CD4-positive, alpha-beta memory T cell (primary cell): Measurements from ENCODE around the gene MAN1C1. TPM values are rescaled to one million over a fixed set of nuclear protein-coding genes. Genes with fewer than 3 reads are reported as not detected.

Source experiments
- CTCF ChIA-PET: fragments of 350-600 bp; sonication (Branson Sonifier 250); formaldehyde crosslinking; loops from one replicate; lab custom pipeline; 2021; ENCODE audit warnings: inconsistent platforms; ENCODE audit not compliant: partially characterized antibody; lab: Charles Lee
- POLR2A ChIA-PET: fragments of 350-600 bp; sonication (Branson Sonifier 250); formaldehyde crosslinking; loops from one replicate; lab custom pipeline; 2021; ENCODE audit not compliant: partially characterized antibody; lab: Charles Lee
- DNase-seq, 5 donors: peaks; one replicate each; pipeline versions ENCODE4 v3.0.0 to v3.0.0-alpha.2; 2020 to 2022; ENCODE audit warnings: mixed read lengths in 1 of 5
- H3K27ac ChIP-seq: one replicate; pipeline ENCODE4 v1.7.0; 2013; ENCODE audit warnings: low read depth, low read length
- H3K27me3 ChIP-seq: 2 replicates; pipeline ENCODE4 v1.7.0; 2013; ENCODE audit warnings: mild to moderate bottlenecking, low read length, moderate library complexity; ENCODE audit not compliant: insufficient read depth
- H3K36me3 ChIP-seq: 2 replicates; pipeline ENCODE4 v1.7.0; 2013; ENCODE audit warnings: mild to moderate bottlenecking, low read length, moderate library complexity; ENCODE audit not compliant: insufficient read depth
- H3K4me1 ChIP-seq: 2 replicates; pipeline ENCODE4 v1.7.0; 2013; ENCODE audit warnings: mild to moderate bottlenecking, low read length, moderate library complexity; ENCODE audit not compliant: insufficient read depth
- H3K4me3 ChIP-seq, 2 donors: one replicate each; pipeline ENCODE4 v1.7.0; 2013; ENCODE audit warnings: low read length in 2 of 2, mild to moderate bottlenecking in 1 of 2
- H3K9me3 ChIP-seq, 2 donors: one replicate each; pipeline ENCODE4 v1.7.0; 2013; ENCODE audit warnings: low read length in 2 of 2, control low read depth in 1 of 2; ENCODE audit not compliant: control insufficient read depth in 1 of 2
- H3K27ac Mint-ChIP-seq, 7 donors: one replicate each; pipeline ENCODE4 v1.8.0; 2020 to 2021; ENCODE audit warnings: mixed read lengths in 7 of 7, mild to moderate bottlenecking in 6 of 7, inconsistent platforms in 3 of 7, moderate library complexity in 3 of 7
- H3K27me3 Mint-ChIP-seq, 2 donors: one replicate each; pipeline ENCODE4 v1.8.0; 2020 to 2021; ENCODE audit warnings: mixed read lengths in 2 of 2
- H3K36me3 Mint-ChIP-seq, 2 donors: one replicate each; pipeline ENCODE4 v1.8.0; 2020 to 2021; ENCODE audit warnings: mixed read lengths in 2 of 2, inconsistent platforms in 1 of 2, mild to moderate bottlenecking in 1 of 2
- H3K4me1 Mint-ChIP-seq, 4 donors: one replicate each; pipeline ENCODE4 v1.8.0; 2020 to 2021; ENCODE audit warnings: mixed read lengths in 4 of 4, mild to moderate bottlenecking in 1 of 4
- H3K4me3 Mint-ChIP-seq, 8 donors: one replicate each; pipeline ENCODE4 v1.8.0; 2020 to 2021; ENCODE audit warnings: mixed read lengths in 8 of 8, mild to moderate bottlenecking in 7 of 8, moderate library complexity in 6 of 8, inconsistent platforms in 3 of 8
- H3K9me3 Mint-ChIP-seq, 8 donors: one replicate each; pipeline ENCODE4 v1.8.0; 2020 to 2021; ENCODE audit warnings: mixed read lengths in 8 of 8, mild to moderate bottlenecking in 5 of 8, inconsistent platforms in 3 of 8, moderate library complexity in 1 of 8
- intact Hi-C: fragments of 100-400 bp; cut with micrococcal nuclease; formaldehyde crosslinking; loops from one replicate; pipeline ENCODE4 v1.15.1; 2023
- polyA plus RNA-seq, 2 donors: library from polyadenylated mRNA; unstranded; fragments of 300-500 nt; fragmentation: Illumina TruSeq; gene quantifications; one replicate each; pipeline ENCODE4 v1.2.3, GENCODE V29; 2021
- total RNA-seq, 2 experiments: library from RNA; stranded (reverse); gene quantifications; one replicate each; pipeline ENCODE4 v1.2.3, GENCODE V29; 2021

MAN1C1 gene
- total and polyA plus RNA-seq, 4 experiments from 2014 or later = 3.6 to 45.1 (median 26.5) TPM

- H3K9me3 Mint-ChIP-seq = no peaks in the 10 kb centered on the region
- peak overlapping the region in 2 of 8 donors; percentile 0 to 19 for H3K4me3 Mint-ChIP-seq
These were observed 87.2 kb downstream of the MAN1C1 start for GRCh38 chr1:25703671-25704266.

GRCh38 chr1:25704267-25704691, 87.7 kb downstream of the MAN1C1 start:
- Mint-ChIP-seq H3K9me3 (no peaks in the 10 kb centered on the region), H3K4me3 (peak overlapping the region in 3 of 8 donors; percentile 0 to 19 (median 18)), H3K27ac (peak overlapping the region; percentile 13 to 85 (median 73)), H3K36me3 (peaks cover 0 to 6% of the 10 kb centered on the region in 2 donors), H3K27me3 (no peaks in the 10 kb centered on the region), H3K4me1 (peaks cover 32 to 57% (median 41%) of the 10 kb centered on the region in 4 donors)
- Histone ChIP-seq H3K27ac (no peak overlapping the region), H3K4me1 (peaks cover 33% of the 10 kb centered on the region), H3K36me3 (no peaks in the 10 kb centered on the region), H3K27me3 (no peaks in the 10 kb centered on the region), H3K9me3 (no peaks in the 10 kb centered on the region), H3K4me3 (no peak overlapping the region)
- ChIA-PET POLR2A (interaction anchor here (0.8 to 1.9 kb wide), 6 partner anchors 46 to 115 kb away, joined by 3 to 8 read pairs (median 3); partner anchors contain the start of gene MTFR1L), CTCF (interaction anchor here (1.0 to 1.4 kb wide), 4 partner anchors 12 to 183 kb away, joined by 3 to 7 read pairs (median 5); no protein-coding TSS in a partner anchor)
- peak in 4 of 5 donors; percentile 30 to 57 (median 46) for DNase-seq
- intact Hi-C loops = loop anchor here (1.0 kb wide), 1 partner anchor 71 kb away; no protein-coding TSS in a partner anchor

More at GRCh38 chr1:25703671-25704266, 87.2 kb downstream of the MAN1C1 start:
- no peaks in the 10 kb centered on the region for H3K27me3 ChIP-seq
- no peak overlapping the region for H3K4me3 ChIP-seq
- ChIA-PET POLR2A (interaction anchor here (0.9 to 1.9 kb wide), 5 partner anchors 15 to 116 kb away, joined by 3 to 8 read pairs (median 3); partner anchors contain the start of gene MTFR1L), CTCF (interaction anchor here (1.0 to 1.4 kb wide), 2 partner anchors 12 to 183 kb away, joined by 3 to 5 read pairs; no protein-coding TSS in a partner anchor)
- intact Hi-C loops = loop anchor here (1.0 kb wide), 1 partner anchor 72 kb away; no protein-coding TSS in a partner anchor
- H3K9me3 ChIP-seq = no peaks in the 10 kb centered on the region
- H3K4me1 ChIP-seq = peaks cover 33% of the 10 kb centered on the region
- H3K36me3 Mint-ChIP-seq = peaks cover 0 to 6% of the 10 kb centered on the region in 2 donors
- H3K27ac ChIP-seq = no peak overlapping the region
- DNase-seq = no peak
- no peaks in the 10 kb centered on the region for H3K36me3 ChIP-seq
- no peaks in the 10 kb centered on the region for H3K27me3 Mint-ChIP-seq
- peaks cover 32 to 57% (median 41%) of the 10 kb centered on the region in 4 donors for H3K4me1 Mint-ChIP-seq
- peak overlapping the region; percentile 13 to 81 (median 73) for H3K27ac Mint-ChIP-seq

- Histone ChIP-seq H3K27me3 (no peaks in the 10 kb centered on the region), H3K4me1 (peaks cover 35% of the 10 kb centered on the region), H3K36me3 (no peaks in the 10 kb centered on the region), H3K4me3 (no peak overlapping the region), H3K27ac (no peak overlapping the region), H3K9me3 (no peaks in the 10 kb centered on the region)
- DNase-seq = no peak
- Mint-ChIP-seq H3K4me3 (no peak overlapping the region), H3K9me3 (no peaks in the 10 kb centered on the region), H3K36me3 (peaks cover 0 to 2% of the 10 kb centered on the region in 2 donors), H3K27ac (peak overlapping the region in 1 of 7 donors; percentile 46), H3K27me3 (no peaks in the 10 kb centered on the region), H3K4me1 (peaks cover 35 to 63% (median 47%) of the 10 kb centered on the region in 4 donors)
- ChIA-PET POLR2A (interaction anchor here (0.8 kb wide), 1 partner anchor 69 kb away, joined by 3 read pairs; no protein-coding TSS in a partner anchor), CTCF (interaction anchor here (1.3 kb wide), 1 partner anchor 93 kb away, joined by 7 read pairs; no protein-coding TSS in a partner anchor)
- intact Hi-C loops = no loop called here
These were observed 89.1 kb downstream of the MAN1C1 start for GRCh38 chr1:25705699-25706098.

- Mint-ChIP-seq H3K4me1 (peaks cover 41 to 70% (median 54%) of the 10 kb centered on the region in 4 donors), H3K27ac (peak overlapping the region in 1 of 7 donors; percentile 29), H3K9me3 (no peaks in the 10 kb centered on the region), H3K4me3 (no peak overlapping the region), H3K36me3 (peaks cover 0 to 2% of the 10 kb centered on the region in 2 donors), H3K27me3 (no peaks in the 10 kb centered on the region)
- no peaks in the 10 kb centered on the region for H3K36me3 ChIP-seq
- H3K4me3 ChIP-seq = no peak overlapping the region
- intact Hi-C loops = no loop called here
- ChIA-PET POLR2A (interaction anchor here (1.2 kb wide), 1 partner anchor 8 kb away, joined by 3 read pairs; no protein-coding TSS in a partner anchor), CTCF (no interaction called here)
- DNase-seq = no peak
- no peak overlapping the region for H3K27ac ChIP-seq
- peaks cover 42% of the 10 kb centered on the region for H3K4me1 ChIP-seq
- H3K27me3 ChIP-seq = no peaks in the 10 kb centered on the region
- no peaks in the 10 kb centered on the region for H3K9me3 ChIP-seq
These were observed 89.8 kb downstream of the MAN1C1 start for GRCh38 chr1:25706146-25707089.

GRCh38 chr1:25707280-25708016, 90.9 kb downstream of the MAN1C1 start:
- intact Hi-C loops = no loop called here
- H3K4me1 Mint-ChIP-seq = peaks cover 49 to 80% (median 65%) of the 10 kb centered on the region in 4 donors
- peak overlapping the region in 3 of 7 donors; percentile 21 to 68 (median 61) for H3K27ac Mint-ChIP-seq

GRCh38 chr1:25710583-25711347, 94.2 kb downstream of the MAN1C1 start:
- ChIA-PET CTCF (interaction anchor here (1.4 to 1.5 kb wide), 2 partner anchors 92 to 102 kb away, joined by 4 to 5 read pairs; no protein-coding TSS in a partner anchor), POLR2A (interaction anchor here (1.2 kb wide), 1 partner anchor 64 kb away, joined by 6 read pairs; no protein-coding TSS in a partner anchor)
- no peaks in the 10 kb centered on the region for H3K36me3 Mint-ChIP-seq
- Histone ChIP-seq H3K9me3 (no peaks in the 10 kb centered on the region), H3K36me3 (no peaks in the 10 kb centered on the region), H3K4me1 (peaks cover 28% of the 10 kb centered on the region), H3K4me3 (no peak overlapping the region), H3K27me3 (no peaks in the 10 kb centered on the region), H3K27ac (no peak overlapping the region)
- no peak for DNase-seq
- H3K9me3 Mint-ChIP-seq = no peaks in the 10 kb centered on the region
- intact Hi-C loops = no loop called here
- peaks cover 41 to 74% (median 58%) of the 10 kb centered on the region in 4 donors for H3K4me1 Mint-ChIP-seq
- no peaks in the 10 kb centered on the region for H3K27me3 Mint-ChIP-seq
- H3K27ac Mint-ChIP-seq = peak overlapping the region; percentile 4 to 79 (median 68)
- H3K4me3 Mint-ChIP-seq = peak overlapping the region in 2 of 8 donors; percentile 30 to 81

More at GRCh38 chr1:25707280-25708016, 90.9 kb downstream of the MAN1C1 start:
- H3K27ac ChIP-seq = no peak overlapping the region
- H3K27me3 ChIP-seq = no peaks in the 10 kb centered on the region
- Mint-ChIP-seq H3K9me3 (no peaks in the 10 kb centered on the region), H3K27me3 (no peaks in the 10 kb centered on the region), H3K36me3 (peaks cover 0 to 2% of the 10 kb centered on the region in 2 donors), H3K4me3 (peak overlapping the region in 2 of 8 donors; percentile 30 to 53)
- no peaks in the 10 kb centered on the region for H3K9me3 ChIP-seq
- DNase-seq = no peak
- H3K36me3 ChIP-seq = no peaks in the 10 kb centered on the region
- ChIA-PET CTCF (no interaction called here), POLR2A (interaction anchor here (1.2 kb wide), 1 partner anchor 9 kb away, joined by 3 read pairs; no protein-coding TSS in a partner anchor)
- H3K4me3 ChIP-seq = no peak overlapping the region
- peaks cover 50% of the 10 kb centered on the region for H3K4me1 ChIP-seq
